ENCODE data around the gene NBEA.

The NBEA gene

GRCh38 chr13:35703061-35703460, 761.0 kb downstream of the NBEA start:
- H3K27me3 ChIP-seq (replicated peaks in 2 of 5; ENCODE audit: control insufficient read depth in 4 of 5, insufficient read depth in 5 of 5, low read length in 4 of 5) = peaks cover 0 to 6% (median 0%) of the 10 kb centered on the region in 5 experiments
- H3K4me3 ChIP-seq (ENCODE audit: control insufficient read depth in 1 of 7, extremely low read depth in 1 of 7, insufficient read depth in 4 of 7, low read depth in 2 of 7, low read length in 6 of 7) = no peak overlapping the region
- ChIA-PET CTCF (no interaction called here), POLR2A (no interaction called here)
- WGBS (ENCODE audit: insufficient coverage) = no CpG with 5 or more reads among the region's 3 CpGs
- DNase-seq = no peak
- H3K27ac ChIP-seq (ENCODE audit: insufficient read depth in 1 of 2, low read depth in 1 of 2, low read length in 2 of 2, poor library complexity in 1 of 2, severe bottlenecking in 2 of 2) = no peak overlapping the region
- H3K9me3 ChIP-seq (ENCODE audit: control extremely low read depth in 1 of 5, control insufficient read depth in 4 of 5, insufficient read depth in 2 of 5, low read depth in 1 of 5, low read length in 4 of 5) = no peaks in the 10 kb centered on the region
- no peaks in the 10 kb centered on the region for H3K36me3 ChIP-seq (ENCODE audit: control insufficient read depth in 4 of 4, insufficient read depth in 4 of 4, low read length in 3 of 4)
- no peaks in the 10 kb centered on the region for H3K4me1 ChIP-seq (ENCODE audit: control extremely low read depth in 1 of 4, control insufficient read depth in 4 of 4, insufficient read depth in 4 of 4, low read length in 3 of 4)

- ChIA-PET POLR2A (no interaction called here), CTCF (no interaction called here)
Observed at GRCh38 chr13:35704331-35704730, 762.3 kb downstream of the NBEA start.

GRCh38 chr13:35706281-35706680, 764.2 kb downstream of the NBEA start:
- DNase-seq = no peak
- H3K9me3 ChIP-seq (ENCODE audit: control extremely low read depth in 1 of 5, control insufficient read depth in 4 of 5, insufficient read depth in 2 of 5, low read depth in 1 of 5, low read length in 4 of 5) = no peaks in the 10 kb centered on the region
- no peak overlapping the region for H3K4me3 ChIP-seq (ENCODE audit: control insufficient read depth in 1 of 7, extremely low read depth in 1 of 7, insufficient read depth in 4 of 7, low read depth in 2 of 7, low read length in 6 of 7)
- no peaks in the 10 kb centered on the region for H3K4me1 ChIP-seq (ENCODE audit: control extremely low read depth in 1 of 4, control insufficient read depth in 4 of 4, insufficient read depth in 4 of 4, low read length in 3 of 4)
- no peaks in the 10 kb centered on the region for H3K36me3 ChIP-seq (ENCODE audit: control insufficient read depth in 4 of 4, insufficient read depth in 4 of 4, low read length in 3 of 4)
- CTCF ChIA-PET = no interaction called here
- WGBS (ENCODE audit: insufficient coverage) = 87% methylated on average over 3 of the region's 7 CpGs
- H3K27ac ChIP-seq (ENCODE audit: insufficient read depth in 1 of 2, low read depth in 1 of 2, low read length in 2 of 2, poor library complexity in 1 of 2, severe bottlenecking in 2 of 2) = no peak overlapping the region
- H3K27me3 ChIP-seq (replicated peaks in 2 of 5; ENCODE audit: control insufficient read depth in 4 of 5, insufficient read depth in 5 of 5, low read length in 4 of 5) = no peaks in the 10 kb centered on the region
- POLR2A ChIA-PET = no interaction called here

More at GRCh38 chr13:35704331-35704730, 762.3 kb downstream of the NBEA start:
- H3K27ac ChIP-seq (ENCODE audit: insufficient read depth in 1 of 2, low read depth in 1 of 2, low read length in 2 of 2, poor library complexity in 1 of 2, severe bottlenecking in 2 of 2) = no peak overlapping the region
- peaks cover 0 to 6% (median 0%) of the 10 kb centered on the region in 5 experiments for H3K27me3 ChIP-seq (replicated peaks in 2 of 5; ENCODE audit: control insufficient read depth in 4 of 5, insufficient read depth in 5 of 5, low read length in 4 of 5)
- H3K9me3 ChIP-seq (ENCODE audit: control extremely low read depth in 1 of 5, control insufficient read depth in 4 of 5, insufficient read depth in 2 of 5, low read depth in 1 of 5, low read length in 4 of 5) = no peaks in the 10 kb centered on the region
- no peaks in the 10 kb centered on the region for H3K4me1 ChIP-seq (ENCODE audit: control extremely low read depth in 1 of 4, control insufficient read depth in 4 of 4, insufficient read depth in 4 of 4, low read length in 3 of 4)
- no peak for DNase-seq
- WGBS (ENCODE audit: insufficient coverage) = 100% methylated on average over 1 of the region's 1 CpG
- no peak overlapping the region for H3K4me3 ChIP-seq (ENCODE audit: control insufficient read depth in 1 of 7, extremely low read depth in 1 of 7, insufficient read depth in 4 of 7, low read depth in 2 of 7, low read length in 6 of 7)
- no peaks in the 10 kb centered on the region for H3K36me3 ChIP-seq (ENCODE audit: control insufficient read depth in 4 of 4, insufficient read depth in 4 of 4, low read length in 3 of 4)

- Histone ChIP-seq H3K9me3 (ENCODE audit: control extremely low read depth in 1 of 5, control insufficient read depth in 4 of 5, insufficient read depth in 2 of 5, low read depth in 1 of 5, low read length in 4 of 5) (no peaks in the 10 kb centered on the region), H3K36me3 (ENCODE audit: control insufficient read depth in 4 of 4, insufficient read depth in 4 of 4, low read length in 3 of 4) (no peaks in the 10 kb centered on the region), H3K27me3 (replicated peaks in 2 of 5; ENCODE audit: control insufficient read depth in 4 of 5, insufficient read depth in 5 of 5, low read length in 4 of 5) (no peaks in the 10 kb centered on the region), H3K27ac (ENCODE audit: insufficient read depth in 1 of 2, low read depth in 1 of 2, low read length in 2 of 2, poor library complexity in 1 of 2, severe bottlenecking in 2 of 2) (no peak overlapping the region), H3K4me1 (ENCODE audit: control extremely low read depth in 1 of 4, control insufficient read depth in 4 of 4, insufficient read depth in 4 of 4, low read length in 3 of 4) (no peaks in the 10 kb centered on the region), H3K4me3 (ENCODE audit: control insufficient read depth in 1 of 7, extremely low read depth in 1 of 7, insufficient read depth in 4 of 7, low read depth in 2 of 7, low read length in 6 of 7) (no peak overlapping the region)
- POLR2A ChIA-PET = no interaction called here
- CTCF ChIA-PET = no interaction called here
- no peak for DNase-seq
- WGBS (ENCODE audit: insufficient coverage) = 87% methylated on average over 8 of the region's 8 CpGs
Observed at GRCh38 chr13:35706721-35707120, 764.7 kb downstream of the NBEA start.

GRCh38 chr13:35711909-35712308, 769.8 kb downstream of the NBEA start:
- Histone ChIP-seq H3K9me3 (ENCODE audit: control extremely low read depth in 1 of 5, control insufficient read depth in 4 of 5, insufficient read depth in 2 of 5, low read depth in 1 of 5, low read length in 4 of 5) (no peaks in the 10 kb centered on the region), H3K4me3 (ENCODE audit: control insufficient read depth in 1 of 7, extremely low read depth in 1 of 7, insufficient read depth in 4 of 7, low read depth in 2 of 7, low read length in 6 of 7) (no peak overlapping the region), H3K27me3 (replicated peaks in 2 of 5; ENCODE audit: control insufficient read depth in 4 of 5, insufficient read depth in 5 of 5, low read length in 4 of 5) (no peaks in the 10 kb centered on the region), H3K36me3 (ENCODE audit: control insufficient read depth in 4 of 4, insufficient read depth in 4 of 4, low read length in 3 of 4) (no peaks in the 10 kb centered on the region), H3K4me1 (ENCODE audit: control extremely low read depth in 1 of 4, control insufficient read depth in 4 of 4, insufficient read depth in 4 of 4, low read length in 3 of 4) (no peaks in the 10 kb centered on the region), H3K27ac (ENCODE audit: insufficient read depth in 1 of 2, low read depth in 1 of 2, low read length in 2 of 2, poor library complexity in 1 of 2, severe bottlenecking in 2 of 2) (no peak overlapping the region)
- ChIA-PET CTCF (no interaction called here), POLR2A (no interaction called here)
- 80% methylated on average over 7 of the region's 8 CpGs for WGBS (ENCODE audit: insufficient coverage)
- no peak for DNase-seq

- WGBS (ENCODE audit: insufficient coverage) = 78% methylated on average over 9 of the region's 11 CpGs
Observed at GRCh38 chr13:35712907-35713761, 771.1 kb downstream of the NBEA start.

GRCh38 chr13:35714121-35714520, 772.1 kb downstream of the NBEA start:
- Histone ChIP-seq H3K36me3 (ENCODE audit: control insufficient read depth in 4 of 4, insufficient read depth in 4 of 4, low read length in 3 of 4) (no peaks in the 10 kb centered on the region), H3K4me1 (ENCODE audit: control extremely low read depth in 1 of 4, control insufficient read depth in 4 of 4, insufficient read depth in 4 of 4, low read length in 3 of 4) (no peaks in the 10 kb centered on the region), H3K9me3 (ENCODE audit: control extremely low read depth in 1 of 5, control insufficient read depth in 4 of 5, insufficient read depth in 2 of 5, low read depth in 1 of 5, low read length in 4 of 5) (no peaks in the 10 kb centered on the region), H3K27me3 (replicated peaks in 2 of 5; ENCODE audit: control insufficient read depth in 4 of 5, insufficient read depth in 5 of 5, low read length in 4 of 5) (no peaks in the 10 kb centered on the region), H3K27ac (ENCODE audit: insufficient read depth in 1 of 2, low read depth in 1 of 2, low read length in 2 of 2, poor library complexity in 1 of 2, severe bottlenecking in 2 of 2) (no peak overlapping the region), H3K4me3 (ENCODE audit: control insufficient read depth in 1 of 7, extremely low read depth in 1 of 7, insufficient read depth in 4 of 7, low read depth in 2 of 7, low read length in 6 of 7) (no peak overlapping the region)
- no peak for DNase-seq
- ChIA-PET POLR2A (no interaction called here), CTCF (no interaction called here)
- 98% methylated on average over 6 of the region's 6 CpGs for WGBS (ENCODE audit: insufficient coverage)

More at GRCh38 chr13:35712907-35713761, 771.1 kb downstream of the NBEA start:
- H3K4me3 ChIP-seq (ENCODE audit: control insufficient read depth in 1 of 7, extremely low read depth in 1 of 7, insufficient read depth in 4 of 7, low read depth in 2 of 7, low read length in 6 of 7) = no peak overlapping the region
- POLR2A ChIA-PET = no interaction called here
- CTCF ChIA-PET = interaction anchor here (0.6 to 0.7 kb wide), 2 partner anchors 9 to 634 kb away, joined by 3 to 4 read pairs; no protein-coding TSS in a partner anchor
- H3K9me3 ChIP-seq (ENCODE audit: control extremely low read depth in 1 of 5, control insufficient read depth in 4 of 5, insufficient read depth in 2 of 5, low read depth in 1 of 5, low read length in 4 of 5) = no peaks in the 10 kb centered on the region
- H3K4me1 ChIP-seq (ENCODE audit: control extremely low read depth in 1 of 4, control insufficient read depth in 4 of 4, insufficient read depth in 4 of 4, low read length in 3 of 4) = no peaks in the 10 kb centered on the region
- H3K27me3 ChIP-seq (replicated peaks in 2 of 5; ENCODE audit: control insufficient read depth in 4 of 5, insufficient read depth in 5 of 5, low read length in 4 of 5) = no peaks in the 10 kb centered on the region
- H3K36me3 ChIP-seq (ENCODE audit: control insufficient read depth in 4 of 4, insufficient read depth in 4 of 4, low read length in 3 of 4) = no peaks in the 10 kb centered on the region
- no peak overlapping the region for H3K27ac ChIP-seq (ENCODE audit: insufficient read depth in 1 of 2, low read depth in 1 of 2, low read length in 2 of 2, poor library complexity in 1 of 2, severe bottlenecking in 2 of 2)
- no peak for DNase-seq

Data from common myeloid progenitor, CD34-positive (primary cell).